Sigmoid colon (tissue), 4 donors: ENCODE results near the gene PIK3R6.

Experiments used
- EP300 ChIP-seq, 4 donors: sonication (generic); formaldehyde crosslinking; IDR thresholded peaks; one replicate each; pipeline ENCODE4 v1.6.1; 2017; ENCODE audit warnings: antibody characterized with exemption in 4 of 4
- POLR2A ChIP-seq, 2 donors: fragments of 450-650 bp; IDR thresholded peaks; one replicate each; pipeline ENCODE4 v1.6.1; 2016; ENCODE audit warnings: antibody characterized with exemption in 2 of 2, mild to moderate bottlenecking in 2 of 2, moderate library complexity in 2 of 2
- POLR2AphosphoS5 ChIP-seq, 4 donors: sonication (generic); formaldehyde crosslinking; IDR thresholded peaks; one replicate each; pipeline ENCODE4 v1.6.1; 2017; ENCODE audit warnings: antibody characterized with exemption in 4 of 4
- TF ChIP-seq, protein P1 (sequence below), 4 experiments: fragments of 450-650 bp in 3 of 4; fragments of 200-600 bp in 1 of 4; IDR thresholded peaks; one replicate each; pipeline ENCODE4 v1.5.1; 2016 to 2019; ENCODE audit warnings: antibody characterized with exemption in 4 of 4, mild to moderate bottlenecking in 3 of 4, moderate library complexity in 2 of 4

DNA sequence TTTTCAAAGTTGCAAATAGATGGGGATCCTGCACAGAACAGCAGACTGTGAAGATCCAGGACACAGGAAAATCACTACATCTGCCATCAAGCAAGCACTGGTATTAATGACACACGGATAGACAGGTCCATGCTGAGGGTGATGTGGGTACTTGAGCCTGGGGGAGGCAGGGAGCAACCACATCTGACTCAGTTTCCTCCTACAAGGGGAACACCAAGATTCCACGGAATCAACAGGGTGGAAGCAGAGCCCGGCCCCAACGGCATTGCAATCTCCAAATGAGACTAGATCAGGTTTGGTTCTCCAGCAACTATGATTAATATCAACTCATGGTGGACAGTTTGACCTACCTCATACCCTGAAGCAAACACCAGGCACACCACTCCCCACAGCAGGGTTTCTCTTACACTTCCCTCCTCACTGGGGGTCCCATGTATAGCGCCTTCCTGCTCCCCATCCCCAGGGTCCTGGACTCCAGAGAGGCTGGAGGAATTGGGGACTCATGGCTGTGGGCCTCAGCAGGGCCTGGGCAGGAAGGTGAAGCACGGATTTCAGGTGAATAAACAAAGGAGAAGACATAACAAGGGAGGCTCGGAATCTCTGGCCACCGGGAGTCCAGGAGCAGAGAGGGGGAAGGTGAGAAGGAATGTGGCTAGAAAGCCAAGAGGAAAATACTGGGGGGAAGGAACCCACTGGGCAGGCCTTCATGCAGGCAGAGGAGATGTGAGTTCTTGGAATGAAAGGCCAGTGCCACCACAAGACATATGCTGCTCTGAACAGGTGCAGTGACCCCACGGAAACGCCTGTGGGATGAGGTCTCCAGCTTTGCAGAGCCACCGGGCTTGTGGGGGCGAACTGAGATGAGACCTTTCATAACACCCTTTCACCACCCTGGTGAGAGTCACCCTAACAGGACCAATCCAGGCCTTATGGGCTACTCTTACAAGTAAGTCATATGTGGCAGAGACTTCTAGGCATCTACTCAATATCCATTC is 29.5 kb upstream of the PIK3R6 start:
- TF ChIP-seq, protein P1, sequence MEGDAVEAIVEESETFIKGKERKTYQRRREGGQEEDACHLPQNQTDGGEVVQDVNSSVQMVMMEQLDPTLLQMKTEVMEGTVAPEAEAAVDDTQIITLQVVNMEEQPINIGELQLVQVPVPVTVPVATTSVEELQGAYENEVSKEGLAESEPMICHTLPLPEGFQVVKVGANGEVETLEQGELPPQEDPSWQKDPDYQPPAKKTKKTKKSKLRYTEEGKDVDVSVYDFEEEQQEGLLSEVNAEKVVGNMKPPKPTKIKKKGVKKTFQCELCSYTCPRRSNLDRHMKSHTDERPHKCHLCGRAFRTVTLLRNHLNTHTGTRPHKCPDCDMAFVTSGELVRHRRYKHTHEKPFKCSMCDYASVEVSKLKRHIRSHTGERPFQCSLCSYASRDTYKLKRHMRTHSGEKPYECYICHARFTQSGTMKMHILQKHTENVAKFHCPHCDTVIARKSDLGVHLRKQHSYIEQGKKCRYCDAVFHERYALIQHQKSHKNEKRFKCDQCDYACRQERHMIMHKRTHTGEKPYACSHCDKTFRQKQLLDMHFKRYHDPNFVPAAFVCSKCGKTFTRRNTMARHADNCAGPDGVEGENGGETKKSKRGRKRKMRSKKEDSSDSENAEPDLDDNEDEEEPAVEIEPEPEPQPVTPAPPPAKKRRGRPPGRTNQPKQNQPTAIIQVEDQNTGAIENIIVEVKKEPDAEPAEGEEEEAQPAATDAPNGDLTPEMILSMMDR (IDR thresholded peaks at IDR 0.05) = no peak
- no peak for TF ChIP-seq POLR2AphosphoS5 (IDR thresholded peaks at IDR 0.05)
- no peak for TF ChIP-seq POLR2A (IDR thresholded peaks at IDR 0.05)
- TF ChIP-seq EP300 (IDR thresholded peaks at IDR 0.05) = no peak
